Astrocyte of the spinal cord (primary cell): ENCODE measurements around the gene SHANK2.

ENCODE experiments used
- DNase-seq: peaks from one replicate; pipeline ENCODE4 v3.0.0; 2011; ENCODE audit warnings: low read depth, low spot score
- H3K4me3 ChIP-seq: 2 replicates; pipeline ENCODE4 v1.5.1; 2011; ENCODE audit warnings: low read depth, mild to moderate bottlenecking, low read length, moderate library complexity
- in situ Hi-C: cut with HindIII; loops from 2 replicates; pipeline ENCODE4 v1.10.0; 2017; ENCODE audit warnings: low sequenced_read_pairs
- TF ChIP-seq, protein P1 (sequence below): IDR thresholded peaks from 2 replicates; pipeline ENCODE4 v1.5.1; 2012; ENCODE audit warnings: low read depth, mild to moderate bottlenecking, low read length, inconsistent platforms

SHANK2 gene

GRCh38 chr11:71244116-71244810 is 8.1 kb downstream of the SHANK2 start:
- H3K4me3 ChIP-seq: no peak overlapping the region
- in situ Hi-C loops: no loop called here
- TF ChIP-seq, protein P1, sequence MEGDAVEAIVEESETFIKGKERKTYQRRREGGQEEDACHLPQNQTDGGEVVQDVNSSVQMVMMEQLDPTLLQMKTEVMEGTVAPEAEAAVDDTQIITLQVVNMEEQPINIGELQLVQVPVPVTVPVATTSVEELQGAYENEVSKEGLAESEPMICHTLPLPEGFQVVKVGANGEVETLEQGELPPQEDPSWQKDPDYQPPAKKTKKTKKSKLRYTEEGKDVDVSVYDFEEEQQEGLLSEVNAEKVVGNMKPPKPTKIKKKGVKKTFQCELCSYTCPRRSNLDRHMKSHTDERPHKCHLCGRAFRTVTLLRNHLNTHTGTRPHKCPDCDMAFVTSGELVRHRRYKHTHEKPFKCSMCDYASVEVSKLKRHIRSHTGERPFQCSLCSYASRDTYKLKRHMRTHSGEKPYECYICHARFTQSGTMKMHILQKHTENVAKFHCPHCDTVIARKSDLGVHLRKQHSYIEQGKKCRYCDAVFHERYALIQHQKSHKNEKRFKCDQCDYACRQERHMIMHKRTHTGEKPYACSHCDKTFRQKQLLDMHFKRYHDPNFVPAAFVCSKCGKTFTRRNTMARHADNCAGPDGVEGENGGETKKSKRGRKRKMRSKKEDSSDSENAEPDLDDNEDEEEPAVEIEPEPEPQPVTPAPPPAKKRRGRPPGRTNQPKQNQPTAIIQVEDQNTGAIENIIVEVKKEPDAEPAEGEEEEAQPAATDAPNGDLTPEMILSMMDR: no peak
- no peak for DNase-seq

GRCh38 chr11:71242391-71242790 is 10.0 kb downstream of the SHANK2 start:
- no peak for DNase-seq
- in situ Hi-C loops: no loop called here

DNA sequence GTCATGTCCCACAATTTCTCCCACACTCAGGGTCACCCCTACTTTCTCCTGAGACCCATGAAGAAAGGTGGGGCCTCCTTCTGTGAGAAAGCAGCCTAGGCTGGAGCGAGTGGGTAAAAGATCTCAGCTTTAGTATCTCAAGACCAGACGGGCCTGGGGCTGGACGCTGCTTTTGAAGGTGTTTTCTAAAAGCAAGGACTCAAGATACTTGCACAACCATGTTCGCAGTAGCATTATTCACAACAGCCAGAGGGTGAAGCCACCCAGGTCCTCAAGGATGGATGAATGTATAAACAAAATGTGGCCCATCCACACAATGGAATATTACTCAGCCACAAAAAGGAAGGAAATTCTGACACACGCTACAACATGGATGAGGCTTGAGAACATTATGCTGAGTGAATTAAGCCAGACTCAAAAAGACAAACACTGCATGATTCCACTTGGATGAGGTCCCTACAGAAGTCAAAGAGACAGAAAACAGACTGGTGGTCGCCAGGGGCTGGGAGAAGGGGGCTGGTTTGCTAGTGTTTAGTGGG is 10.6 kb downstream of the SHANK2 start:
- TF ChIP-seq, protein P1: no peak
- DNase-seq: no peak
- in situ Hi-C loops: no loop called here
- no peak overlapping the region for H3K4me3 ChIP-seq

More at GRCh38 chr11:71242391-71242790, 10.0 kb downstream of the SHANK2 start:
- H3K4me3 ChIP-seq: no peak overlapping the region
- TF ChIP-seq, protein P1: no peak

- TF ChIP-seq, protein P1: no peak
- H3K4me3 ChIP-seq: no peak overlapping the region
- in situ Hi-C loops: no loop called here
- peak; percentile 78 for DNase-seq
Observed at GRCh38 chr11:71240865-71241691, 11.3 kb downstream of the SHANK2 start.

DNA sequence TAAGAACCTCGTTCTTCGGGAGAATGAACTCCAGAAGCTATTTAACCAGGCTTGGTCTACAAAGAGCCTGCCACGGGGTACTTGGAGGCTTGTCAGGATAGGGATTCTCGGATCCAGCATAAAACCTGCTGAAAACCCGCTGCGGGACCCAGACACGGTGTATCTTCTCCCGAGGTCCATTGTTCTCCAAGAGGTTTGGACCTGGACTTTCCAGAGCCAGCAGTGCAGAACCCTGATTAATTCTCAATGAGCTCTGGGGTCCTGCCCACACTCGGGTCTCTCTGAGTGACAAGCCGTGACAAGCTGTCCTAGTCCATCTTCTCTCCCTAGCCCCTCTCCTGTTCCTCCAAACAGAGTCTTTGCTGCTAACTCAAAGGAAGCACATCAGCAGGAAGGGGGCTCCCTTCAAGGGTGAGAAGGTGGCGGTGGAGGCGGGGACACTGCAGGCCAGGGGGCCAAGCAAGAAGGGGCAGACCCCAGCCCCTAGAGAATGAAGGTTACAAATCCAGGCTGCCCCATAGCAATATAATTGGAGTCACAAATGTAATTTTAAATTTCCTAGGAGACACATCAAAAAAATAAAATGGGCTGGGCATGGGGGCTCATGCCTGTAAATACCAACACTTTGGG is 12.2 kb downstream of the SHANK2 start:
- TF ChIP-seq, protein P1: no peak
- H3K4me3 ChIP-seq: no peak overlapping the region
- no peak for DNase-seq
- in situ Hi-C loops: no loop called here

DNA sequence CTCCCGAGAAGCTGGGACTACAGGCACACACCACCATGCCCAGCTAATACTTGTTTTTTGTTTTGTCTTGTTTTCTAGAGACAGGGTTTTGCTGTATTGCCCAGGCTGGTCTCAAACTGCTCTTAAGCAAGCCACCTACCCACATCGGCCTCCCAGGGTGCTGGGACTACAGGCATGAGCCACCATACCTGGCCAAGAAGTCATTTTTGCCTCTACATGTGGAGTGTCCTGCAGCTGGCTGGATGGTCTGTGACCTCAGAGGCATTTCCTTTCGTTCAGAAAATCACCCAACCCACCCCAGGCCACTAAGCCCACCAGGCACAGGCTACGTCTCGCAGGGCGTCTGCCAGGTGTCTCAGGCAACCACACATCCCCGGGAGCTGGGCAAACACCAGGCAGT is 12.8 kb downstream of the SHANK2 start:
- no peak for DNase-seq
- in situ Hi-C loops: no loop called here
- TF ChIP-seq, protein P1: no peak
- no peak overlapping the region for H3K4me3 ChIP-seq
